MCF 10A (cell line): Measurements from ENCODE around the gene AGXT. TPM values are rescaled to one million over a fixed set of nuclear protein-coding genes. Genes with fewer than 3 reads are reported as not detected.

Source experiments
- BruUV-seq: library from RNA; stranded (reverse); fragments of 400-500 nt; replicated peaks from 2 replicates; lab custom pipeline; 2021; lab: Mats Ljungman, UMichigan
- CTCF ChIA-PET: fragments of 300-600 bp; sonication (Branson Sonifier 250); formaldehyde crosslinking; extraction: SDS; loops from one replicate; lab custom pipeline; 2021; ENCODE audit warnings: antibody characterized with exemption, inconsistent platforms; lab: Yijun Ruan, JAX
- POLR2A ChIA-PET: fragments of 300-600, 350-650 bp; sonication (Branson Sonifier 250); formaldehyde crosslinking; extraction: SDS; loops from one replicate; lab custom pipeline; 2020; ENCODE audit warnings: antibody characterized with exemption, inconsistent platforms; lab: Yijun Ruan, JAX
- DNase-seq: peaks from one replicate; pipeline ENCODE4 v3.0.0-alpha.2; 2018; ENCODE audit not compliant: unreplicated experiment
- H3K27ac Mint-ChIP-seq: one replicate; pipeline ENCODE4 v1.8.0; 2022; ENCODE audit warnings: mild to moderate bottlenecking, low read depth, mixed read lengths; ENCODE audit not compliant: unreplicated experiment
- H3K27me3 Mint-ChIP-seq: one replicate; pipeline ENCODE4 v1.8.0; 2022; ENCODE audit warnings: mixed read lengths; ENCODE audit not compliant: insufficient read depth, unreplicated experiment
- H3K36me3 Mint-ChIP-seq: one replicate; pipeline ENCODE4 v1.8.0; 2022; ENCODE audit warnings: mild to moderate bottlenecking, moderate library complexity, mixed read lengths; ENCODE audit not compliant: insufficient read depth, unreplicated experiment
- H3K4me1 Mint-ChIP-seq: one replicate; pipeline ENCODE4 v1.8.0; 2022; ENCODE audit warnings: mixed read lengths; ENCODE audit not compliant: insufficient read depth, unreplicated experiment
- H3K4me3 Mint-ChIP-seq: one replicate; pipeline ENCODE4 v1.8.0; 2022; ENCODE audit warnings: mild to moderate bottlenecking, moderate library complexity, mixed read lengths; ENCODE audit not compliant: unreplicated experiment
- H3K9me3 Mint-ChIP-seq: one replicate; pipeline ENCODE4 v1.8.0; 2022; ENCODE audit warnings: mixed read lengths; ENCODE audit not compliant: unreplicated experiment
- intact Hi-C: fragments of 100-400 bp; cut with micrococcal nuclease; formaldehyde crosslinking; loops from 2 replicates; pipeline ENCODE4 v1.14.1; 2022
- total RNA-seq: library from RNA; stranded (reverse); gene quantifications from 2 replicates; pipeline ENCODE4 v1.2.3, GENCODE V29; 2022
- TF ChIP-seq, protein P1 (sequence below): fragments of 200-600 bp; IDR thresholded peaks from one replicate; pipeline ENCODE4 v1.8.0; 2022; ENCODE audit warnings: antibody characterized with exemption, mild to moderate bottlenecking; ENCODE audit not compliant: unreplicated experiment

The AGXT gene
- total RNA-seq, 1 experiment from 2014 or later = not detected

DNA sequence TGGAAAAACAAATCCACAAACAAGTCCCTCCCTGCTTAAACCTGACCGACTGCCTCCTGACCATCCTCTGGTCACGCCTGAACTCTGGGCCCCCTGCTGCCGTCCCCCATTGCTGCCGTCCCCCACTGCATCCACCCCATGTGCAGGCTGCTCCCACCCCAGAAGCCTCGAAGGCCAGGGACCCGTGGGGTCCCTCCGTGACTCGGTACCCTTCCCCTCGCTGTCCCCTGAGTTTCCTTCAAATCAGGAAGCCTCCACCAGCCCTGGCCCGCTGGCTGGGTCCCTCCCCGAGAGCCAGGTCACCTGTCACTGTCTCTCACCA, 17.9 kb upstream of the AGXT start:
- CTCF ChIA-PET = interaction anchor here (0.6 to 2.1 kb wide), 13 partner anchors 10 to 1028 kb away, joined by 3 to 25 read pairs (median 4); no protein-coding TSS in a partner anchor
- TF ChIP-seq, protein P1, sequence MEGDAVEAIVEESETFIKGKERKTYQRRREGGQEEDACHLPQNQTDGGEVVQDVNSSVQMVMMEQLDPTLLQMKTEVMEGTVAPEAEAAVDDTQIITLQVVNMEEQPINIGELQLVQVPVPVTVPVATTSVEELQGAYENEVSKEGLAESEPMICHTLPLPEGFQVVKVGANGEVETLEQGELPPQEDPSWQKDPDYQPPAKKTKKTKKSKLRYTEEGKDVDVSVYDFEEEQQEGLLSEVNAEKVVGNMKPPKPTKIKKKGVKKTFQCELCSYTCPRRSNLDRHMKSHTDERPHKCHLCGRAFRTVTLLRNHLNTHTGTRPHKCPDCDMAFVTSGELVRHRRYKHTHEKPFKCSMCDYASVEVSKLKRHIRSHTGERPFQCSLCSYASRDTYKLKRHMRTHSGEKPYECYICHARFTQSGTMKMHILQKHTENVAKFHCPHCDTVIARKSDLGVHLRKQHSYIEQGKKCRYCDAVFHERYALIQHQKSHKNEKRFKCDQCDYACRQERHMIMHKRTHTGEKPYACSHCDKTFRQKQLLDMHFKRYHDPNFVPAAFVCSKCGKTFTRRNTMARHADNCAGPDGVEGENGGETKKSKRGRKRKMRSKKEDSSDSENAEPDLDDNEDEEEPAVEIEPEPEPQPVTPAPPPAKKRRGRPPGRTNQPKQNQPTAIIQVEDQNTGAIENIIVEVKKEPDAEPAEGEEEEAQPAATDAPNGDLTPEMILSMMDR = no peak
- no peak overlapping the region for H3K27ac Mint-ChIP-seq
- DNase-seq = no peak
- no peaks in the 10 kb centered on the region for H3K4me1 Mint-ChIP-seq
- BruUV-seq = no TSS peak
- H3K36me3 Mint-ChIP-seq = no peaks in the 10 kb centered on the region
- intact Hi-C loops = loop anchor here (5.0 to 10.0 kb wide), 3 partner anchors 227 to 364 kb away; partner anchors contain the start of gene PASK
- no peaks in the 10 kb centered on the region for H3K27me3 Mint-ChIP-seq
- POLR2A ChIA-PET = interaction anchor here (1.1 to 1.4 kb wide), 3 partner anchors 228 to 300 kb away, joined by 3 read pairs; partner anchors contain the start of genes PASK and PPP1R7
- peaks cover 8% of the 10 kb centered on the region for H3K9me3 Mint-ChIP-seq
- H3K4me3 Mint-ChIP-seq = no peak overlapping the region

DNA sequence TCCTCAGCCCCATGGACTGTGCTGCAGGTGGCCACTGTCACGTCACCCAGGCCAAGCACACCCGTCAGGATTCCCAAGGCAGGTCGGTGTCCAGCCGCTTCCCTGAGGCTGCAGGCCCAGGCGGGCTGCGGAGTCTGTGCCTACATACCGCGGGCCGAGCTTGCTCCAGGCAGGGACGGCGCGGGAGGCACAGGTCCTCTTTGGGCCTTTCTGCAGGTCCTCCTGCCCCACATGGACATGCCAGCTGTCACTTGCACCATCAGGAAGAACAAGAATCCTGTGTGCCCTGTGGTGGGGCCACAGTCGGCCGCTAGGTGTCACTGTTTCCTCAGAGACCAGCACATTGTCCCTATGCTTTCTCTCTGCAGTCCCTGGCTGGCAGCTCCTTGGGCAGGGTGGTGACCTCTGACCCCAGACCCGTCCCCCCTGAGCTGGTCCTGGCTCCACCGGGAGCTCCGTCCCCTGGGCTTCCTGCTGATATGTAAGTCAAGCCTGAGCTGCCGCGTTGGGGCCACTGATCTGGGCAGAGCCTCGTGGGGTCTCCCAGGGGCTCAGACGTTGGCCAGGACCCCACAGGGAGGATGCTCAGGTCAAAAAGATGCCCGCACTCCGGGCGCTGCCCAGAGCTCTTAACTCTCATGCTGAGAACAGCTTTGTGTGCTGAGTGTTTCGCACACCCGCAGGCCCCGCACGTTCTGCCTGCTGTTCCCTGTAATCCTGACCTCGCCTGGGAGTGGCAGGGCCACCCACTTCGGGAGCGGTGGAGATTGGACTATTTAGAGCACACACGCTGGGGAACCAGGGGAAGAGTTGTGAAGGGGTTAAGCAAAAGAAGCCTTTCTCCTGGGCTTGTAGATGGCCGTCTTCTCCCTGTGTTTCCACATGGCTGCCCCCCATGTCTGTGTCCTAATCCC, 17.3 kb upstream of the AGXT start:
- H3K27me3 Mint-ChIP-seq = no peaks in the 10 kb centered on the region
- no peaks in the 10 kb centered on the region for H3K36me3 Mint-ChIP-seq
- H3K9me3 Mint-ChIP-seq = peaks cover 8% of the 10 kb centered on the region
- TF ChIP-seq, protein P1 = peak; percentile 96
- ChIA-PET CTCF (interaction anchor here (0.5 to 2.1 kb wide), 29 partner anchors 10 to 1028 kb away, joined by 3 to 25 read pairs (median 4); partner anchors contain the start of gene AGXT), POLR2A (interaction anchor here (0.9 to 1.4 kb wide), 4 partner anchors 227 to 300 kb away, joined by 3 read pairs; partner anchors contain the start of genes PASK and PPP1R7)
- no peaks in the 10 kb centered on the region for H3K4me1 Mint-ChIP-seq
- H3K27ac Mint-ChIP-seq = no peak overlapping the region
- no peak overlapping the region for H3K4me3 Mint-ChIP-seq
- intact Hi-C loops = loop anchor here (5.0 to 10.0 kb wide), 3 partner anchors 226 to 363 kb away; partner anchors contain the start of gene PASK
- no TSS peak for BruUV-seq
- peak; percentile 80 for DNase-seq

DNA sequence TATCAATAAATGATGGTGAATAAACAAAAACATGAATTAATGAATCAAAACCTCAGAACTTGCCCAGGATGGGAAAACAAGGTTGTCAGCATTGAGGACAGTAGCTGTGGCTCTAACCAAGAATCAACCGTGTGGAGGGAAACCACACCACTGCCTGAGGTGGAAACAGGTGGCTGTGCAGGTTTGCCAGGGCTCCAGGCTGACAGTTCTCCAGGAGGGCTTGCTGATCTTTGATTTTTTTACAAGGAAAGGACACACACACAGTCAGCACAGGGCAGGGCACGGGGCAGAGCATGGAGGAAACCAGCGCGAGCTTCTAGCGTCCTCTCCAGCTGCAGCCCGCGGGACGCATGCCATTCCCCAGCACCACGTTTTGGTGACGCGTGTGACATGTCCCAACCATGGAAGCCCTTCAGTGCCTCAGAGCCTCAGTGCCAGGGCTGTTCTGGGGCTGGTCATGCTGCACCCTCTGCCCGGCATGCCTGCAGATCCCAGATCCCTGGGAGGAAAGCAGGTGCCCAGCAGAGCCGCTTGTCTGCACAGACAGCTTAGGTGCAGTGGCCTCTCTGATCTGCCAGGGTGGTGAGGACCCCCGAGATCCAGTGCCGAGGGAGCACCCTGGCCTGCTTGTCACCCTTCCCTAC, 15.8 kb upstream of the AGXT start:
- no peak overlapping the region for H3K4me3 Mint-ChIP-seq
- DNase-seq = no peak
- intact Hi-C loops = loop anchor here (5.0 to 10.0 kb wide), 3 partner anchors 225 to 362 kb away; partner anchors contain the start of gene PASK
- POLR2A ChIA-PET = no interaction called here
- H3K36me3 Mint-ChIP-seq = no peaks in the 10 kb centered on the region
- peaks cover 8% of the 10 kb centered on the region for H3K9me3 Mint-ChIP-seq
- TF ChIP-seq, protein P1 = no peak
- CTCF ChIA-PET = interaction anchor here (0.5 to 2.1 kb wide), 4 partner anchors 16 to 504 kb away, joined by 3 to 10 read pairs (median 6); partner anchors contain the start of gene FARP2
- no peaks in the 10 kb centered on the region for H3K27me3 Mint-ChIP-seq
- no peaks in the 10 kb centered on the region for H3K4me1 Mint-ChIP-seq
- BruUV-seq = no TSS peak
- H3K27ac Mint-ChIP-seq = no peak overlapping the region
